Osteocyte (in vitro differentiated cells): Measurements from ENCODE around the gene CARD8. TPM values are rescaled to one million over a fixed set of nuclear protein-coding genes. Genes with fewer than 3 reads are reported as not detected.
A peak's percentile ranks its signal among the peaks of the same experiment; 100 is the strongest.

ENCODE experiments used
- DNase-seq: peaks from one replicate; pipeline ENCODE4 v3.0.0; 2021; ENCODE audit warnings: mixed read lengths; ENCODE audit not compliant: unreplicated experiment; ENCODE audit errors: extremely low spot score
- H3K27ac Mint-ChIP-seq: one replicate; pipeline ENCODE4 v1.8.0; 2021; ENCODE audit warnings: mild to moderate bottlenecking, mixed read lengths; ENCODE audit not compliant: unreplicated experiment
- H3K27me3 Mint-ChIP-seq: one replicate; pipeline ENCODE4 v1.8.0; 2021; ENCODE audit warnings: mixed read lengths; ENCODE audit not compliant: unreplicated experiment
- H3K36me3 Mint-ChIP-seq: one replicate; pipeline ENCODE4 v1.8.0; 2021; ENCODE audit warnings: mixed read lengths; ENCODE audit not compliant: unreplicated experiment
- H3K4me1 Mint-ChIP-seq: one replicate; pipeline ENCODE4 v1.8.0; 2021; ENCODE audit warnings: mixed read lengths; ENCODE audit not compliant: unreplicated experiment
- H3K4me3 Mint-ChIP-seq: one replicate; pipeline ENCODE4 v1.8.0; 2021; ENCODE audit warnings: mild to moderate bottlenecking, moderate library complexity, mixed read lengths; ENCODE audit not compliant: unreplicated experiment
- H3K9me3 Mint-ChIP-seq: one replicate; pipeline ENCODE4 v1.8.0; 2021; ENCODE audit warnings: mixed read lengths; ENCODE audit not compliant: unreplicated experiment
- CTCF ChIP-seq: fragments of 200-600 bp; sonication (generic); IDR thresholded peaks from 2 replicates; pipeline ENCODE4 v1.5.0; 2021; ENCODE audit warnings: antibody characterized with exemption, mild to moderate bottlenecking, moderate library complexity
- long read RNA-seq: library from polyadenylated mRNA; unstranded; transcript quantifications from one replicate; pipeline ENCODE4 v2.0.0, GENCODE V29; 2021
- total RNA-seq: library from RNA; stranded (reverse); gene quantifications from 2 replicates; pipeline ENCODE4 v1.2.1, GENCODE V29; 2021

Gene CARD8
- 36.4 and 38.0 TPM in 2 replicates for total RNA-seq
- long read RNA-seq, partial matches to known transcripts: 5 of 54 reads
- long read RNA-seq, other reads (novel, unspliced or antisense): 45 of 54 reads

GRCh38 chr19:48255376-48256303, at the start of gene CARD8:
Gene CARD8 (minus strand): TSS chr19:48255912. CDS start chr19:48241020, 14,892 bp downstream.
- peaks cover 34% of the 10 kb centered on the region for H3K4me1 Mint-ChIP-seq
- TF ChIP-seq CTCF: peak; percentile 16
- H3K9me3 Mint-ChIP-seq: no peaks in the 10 kb centered on the region
- H3K36me3 Mint-ChIP-seq: no peaks in the 10 kb centered on the region
- no peaks in the 10 kb centered on the region for H3K27me3 Mint-ChIP-seq
- peak within 1 kb of the TSS; percentile 97 for H3K4me3 Mint-ChIP-seq
- H3K27ac Mint-ChIP-seq: peak within 1 kb of the TSS; percentile 100
- peak; percentile 90 for DNase-seq

GRCh38 chr19:48303866-48304265, 48.2 kb upstream of the CARD8 start:
- Mint-ChIP-seq H3K27ac (no peak overlapping the region), H3K27me3 (peaks cover 11% of the 10 kb centered on the region), H3K36me3 (no peaks in the 10 kb centered on the region), H3K9me3 (no peaks in the 10 kb centered on the region), H3K4me1 (no peaks in the 10 kb centered on the region), H3K4me3 (no peak overlapping the region)
- no peak for TF ChIP-seq CTCF
- DNase-seq: no peak

GRCh38 chr19:48303367-48303766, 47.7 kb upstream of the CARD8 start:
- Mint-ChIP-seq H3K27ac (no peak overlapping the region), H3K4me3 (no peak overlapping the region), H3K27me3 (peaks cover 11% of the 10 kb centered on the region), H3K4me1 (no peaks in the 10 kb centered on the region), H3K9me3 (no peaks in the 10 kb centered on the region), H3K36me3 (no peaks in the 10 kb centered on the region)
- no peak for DNase-seq
- no peak for TF ChIP-seq CTCF

GRCh38 chr19:48302600-48302959, 46.9 kb upstream of the CARD8 start:
- H3K27ac Mint-ChIP-seq: no peak overlapping the region
- H3K36me3 Mint-ChIP-seq: no peaks in the 10 kb centered on the region
- H3K27me3 Mint-ChIP-seq: peaks cover 11% of the 10 kb centered on the region
- no peaks in the 10 kb centered on the region for H3K4me1 Mint-ChIP-seq
- no peak for DNase-seq
- no peak overlapping the region for H3K4me3 Mint-ChIP-seq
- no peaks in the 10 kb centered on the region for H3K9me3 Mint-ChIP-seq
- TF ChIP-seq CTCF: no peak

GRCh38 chr19:48301886-48302599, 46.3 kb upstream of the CARD8 start:
- no peaks in the 10 kb centered on the region for H3K4me1 Mint-ChIP-seq
- H3K9me3 Mint-ChIP-seq: no peaks in the 10 kb centered on the region
- no peak for TF ChIP-seq CTCF
- H3K27ac Mint-ChIP-seq: no peak overlapping the region
- no peaks in the 10 kb centered on the region for H3K36me3 Mint-ChIP-seq
- peaks cover 11% of the 10 kb centered on the region for H3K27me3 Mint-ChIP-seq
- DNase-seq: no peak
- H3K4me3 Mint-ChIP-seq: no peak overlapping the region
